ENCODE results near the gene MUC5B. TPM values are rescaled to one million over a fixed set of nuclear protein-coding genes. Genes with fewer than 3 reads are reported as not detected.

The MUC5B gene
- total RNA-seq, 1 donor from 2014 or later: 57.5 TPM

GRCh38 chr11:1300121-1300520, 77.3 kb downstream of the MUC5B start:
- Histone ChIP-seq H3K36me3 (peaks cover 26% of the 10 kb centered on the region), H3K27me3 (ENCODE audit: low read depth) (no peaks in the 10 kb centered on the region), H3K4me3 (no peak overlapping the region), H3K4me1 (peaks cover 63% of the 10 kb centered on the region), H3K27ac (no peak overlapping the region), H3K9me3 (no peaks in the 10 kb centered on the region)
- no peak for ATAC-seq
- TF ChIP-seq CTCF (IDR thresholded peaks at IDR 0.05): no peak
- DNase-seq: no peak
- intact Hi-C loops (cut with DNase I): no loop called here

- no peaks in the 10 kb centered on the region for H3K27me3 ChIP-seq (ENCODE audit: low read depth)
These were observed 77.8 kb downstream of the MUC5B start for GRCh38 chr11:1300569-1301187.

GRCh38 chr11:1301220-1302000, 78.5 kb downstream of the MUC5B start:
- Histone ChIP-seq H3K36me3 (peaks cover 26% of the 10 kb centered on the region), H3K27ac (peak overlapping the region; percentile 37), H3K4me3 (no peak overlapping the region), H3K27me3 (ENCODE audit: low read depth) (no peaks in the 10 kb centered on the region), H3K4me1 (peaks cover 76% of the 10 kb centered on the region), H3K9me3 (no peaks in the 10 kb centered on the region)
- intact Hi-C loops (cut with DNase I): no loop called here
- DNase-seq (no peak), ATAC-seq (no peak)
- TF ChIP-seq CTCF (IDR thresholded peaks at IDR 0.05): no peak

More at GRCh38 chr11:1300569-1301187, 77.8 kb downstream of the MUC5B start:
- peaks cover 69% of the 10 kb centered on the region for H3K4me1 ChIP-seq
- H3K36me3 ChIP-seq: peaks cover 26% of the 10 kb centered on the region
- intact Hi-C loops (cut with DNase I): no loop called here
- no peaks in the 10 kb centered on the region for H3K9me3 ChIP-seq
- no peak for ATAC-seq
- peak; percentile 37 for DNase-seq
- TF ChIP-seq CTCF (IDR thresholded peaks at IDR 0.05): no peak
- no peak overlapping the region for H3K27ac ChIP-seq
- H3K4me3 ChIP-seq: no peak overlapping the region

GRCh38 chr11:1302041-1302460, 79.2 kb downstream of the MUC5B start:
- Histone ChIP-seq H3K9me3 (no peaks in the 10 kb centered on the region), H3K4me1 (peaks cover 82% of the 10 kb centered on the region), H3K27ac (peak overlapping the region; percentile 37), H3K4me3 (no peak overlapping the region), H3K36me3 (peaks cover 26% of the 10 kb centered on the region), H3K27me3 (ENCODE audit: low read depth) (no peaks in the 10 kb centered on the region)
- ATAC-seq (no peak), DNase-seq (no peak)
- no peak for TF ChIP-seq CTCF (IDR thresholded peaks at IDR 0.05)
- intact Hi-C loops (cut with DNase I): no loop called here

GRCh38 chr11:1302461-1303125, 79.7 kb downstream of the MUC5B start:
- intact Hi-C loops (cut with DNase I): no loop called here
- no peak for TF ChIP-seq CTCF (IDR thresholded peaks at IDR 0.05)
- H3K27ac ChIP-seq: peak overlapping the region; percentile 59

More at GRCh38 chr11:1302461-1303125, 79.7 kb downstream of the MUC5B start:
- Histone ChIP-seq H3K27me3 (ENCODE audit: low read depth) (no peaks in the 10 kb centered on the region), H3K4me3 (no peak overlapping the region), H3K36me3 (peaks cover 26% of the 10 kb centered on the region), H3K4me1 (peaks cover 86% of the 10 kb centered on the region), H3K9me3 (no peaks in the 10 kb centered on the region)
- ATAC-seq: peak in 1 of 2 donors; percentile 21
- no peak for DNase-seq
